H1 (cell line): ENCODE measurements around the gene INPPL1. TPM values are rescaled to one million over a fixed set of nuclear protein-coding genes. Genes with fewer than 3 reads are reported as not detected.

Source experiments
- CTCF ChIA-PET: fragments of 300-600 bp; sonication (Branson Sonifier 250); formaldehyde crosslinking; loops from one replicate; lab custom pipeline; 2021; ENCODE audit not compliant: partially characterized antibody; lab: Charles Lee
- POLR2A ChIA-PET: fragments of 300-600 bp; sonication (Branson Sonifier 250); formaldehyde crosslinking; loops from one replicate; lab custom pipeline; 2021; ENCODE audit warnings: inconsistent platforms; ENCODE audit not compliant: partially characterized antibody; lab: Charles Lee
- DNase-seq, 2 experiments: peaks; one replicate each; pipeline versions ENCODE4 v3.0.0 to v3.0.0-alpha.2; 2010 to 2022; ENCODE audit warnings: low spot score in 2 of 2, low read depth in 1 of 2, mixed read lengths in 1 of 2
- FAIRE-seq: peaks from 2 replicates; lab custom pipeline; 2011; peaks lifted over from hg19 to GRCh38; lab: Jason Lieb, UNC
- H2AFZ ChIP-seq: 2 replicates; pipeline ENCODE4 v1.8.1; 2012; ENCODE audit warnings: low read length, inconsistent platforms
- H2AK5ac ChIP-seq: 2 replicates; pipeline ENCODE4 v1.6.1; 2013; ENCODE audit warnings: low read depth, low read length
- H2BK120ac ChIP-seq: replicated peaks from 2 replicates; pipeline ENCODE3; 2013; ENCODE audit warnings: low read depth, low read length, inconsistent platforms
- H2BK12ac ChIP-seq: 2 replicates; pipeline ENCODE4 v1.6.1; 2013; ENCODE audit warnings: low read depth, low read length
- H2BK15ac ChIP-seq: 2 replicates; pipeline ENCODE4 v1.6.1; 2013; ENCODE audit warnings: low read length
- H2BK20ac ChIP-seq: 2 replicates; pipeline ENCODE4 v1.6.1; 2013; ENCODE audit warnings: low read length
- H2BK5ac ChIP-seq: 2 replicates; pipeline ENCODE4 v1.6.1; 2013; ENCODE audit warnings: low read depth, low read length
- H3K14ac ChIP-seq: 2 replicates; pipeline ENCODE4 v1.6.1; 2013; ENCODE audit warnings: inconsistent platforms; ENCODE audit not compliant: insufficient read length
- H3K18ac ChIP-seq: 2 replicates; pipeline ENCODE4 v1.6.1; 2013; ENCODE audit warnings: low read length; ENCODE audit errors: extremely low read depth
- H3K23ac ChIP-seq: 2 replicates; pipeline ENCODE4 v1.6.1; 2013; ENCODE audit warnings: inconsistent platforms; ENCODE audit not compliant: insufficient read length
- H3K23me2 ChIP-seq: 2 replicates; pipeline ENCODE4 v1.6.1; 2013; ENCODE audit warnings: low read depth, low read length
- H3K27ac ChIP-seq: 2 replicates; pipeline ENCODE4 v1.6.1; 2011; ENCODE audit warnings: low read depth, low read length, inconsistent platforms
- H3K27me3 ChIP-seq, 4 experiments: replicated peaks in 1 of 4; 1 replicate in 1 of 4; 2 replicates in 3 of 4; pipeline versions ENCODE4 v1.6.1 to v1.8.1; 2011 to 2013; ENCODE audit warnings: low read length in 3 of 4, mild to moderate bottlenecking in 3 of 4, inconsistent platforms in 2 of 4, mixed read lengths in 2 of 4, moderate library complexity in 1 of 4; ENCODE audit not compliant: control insufficient read depth in 3 of 4, insufficient read depth in 3 of 4; ENCODE audit errors: extremely low read depth in 1 of 4
- H3K36me3 ChIP-seq, 4 experiments: 2 replicates each; pipeline versions ENCODE4 v1.6.1 to v1.8.1; 2011 to 2013; ENCODE audit warnings: mild to moderate bottlenecking in 4 of 4, low read length in 3 of 4, moderate library complexity in 2 of 4, control low read depth in 1 of 4, inconsistent platforms in 1 of 4; ENCODE audit not compliant: insufficient read depth in 4 of 4, control insufficient read depth in 2 of 4
- H3K4ac ChIP-seq: replicated peaks from 2 replicates; pipeline ENCODE3; 2013; ENCODE audit warnings: low read length, low read depth, mixed read lengths, inconsistent platforms; ENCODE audit not compliant: insufficient read length
- H3K4me1 ChIP-seq, 4 experiments: replicated peaks in 1 of 4; 1 replicate in 1 of 4; 2 replicates in 3 of 4; pipeline versions ENCODE4 v1.6.1 to v1.8.1; 2011 to 2013; ENCODE audit warnings: low read length in 3 of 4, inconsistent platforms in 2 of 4, mixed read lengths in 1 of 4; ENCODE audit not compliant: insufficient read depth in 4 of 4, control insufficient read depth in 3 of 4
- H3K4me2 ChIP-seq, 2 experiments: 2 replicates each; pipeline versions ENCODE4 v1.6.1 to v1.8.1; 2011 to 2013; ENCODE audit warnings: low read depth in 2 of 2, low read length in 2 of 2, control low read depth in 1 of 2, inconsistent platforms in 1 of 2, mild to moderate bottlenecking in 1 of 2; ENCODE audit not compliant: insufficient read depth in 1 of 2
- H3K4me3 ChIP-seq, 4 experiments: fragments of 200-600, 300-600 bp in 1 of 4; sonication (generic), shearing (Covaris generic), sonication (Bioruptor Twin) in 1 of 4; 2 replicates each; pipeline versions ENCODE4 v1.5.1 to v1.8.1; 2011 to 2016; ENCODE audit warnings: low read length in 4 of 4, low read depth in 3 of 4, control low read depth in 2 of 4, inconsistent platforms in 2 of 4, mild to moderate bottlenecking in 2 of 4, mixed read lengths in 1 of 4, moderate library complexity in 1 of 4; ENCODE audit not compliant: insufficient read depth in 2 of 4; ENCODE audit errors: extremely low read depth in 1 of 4
- H3K56ac ChIP-seq: replicated peaks from 2 replicates; pipeline ENCODE3; 2013; ENCODE audit warnings: low read depth, mild to moderate bottlenecking, mixed read lengths, low read length, inconsistent platforms; ENCODE audit not compliant: insufficient read length
- H3K79me1 ChIP-seq: 2 replicates; pipeline ENCODE4 v1.6.1; 2013; ENCODE audit warnings: low read depth, low read length, control low read depth
- H3K79me2 ChIP-seq, 2 experiments: 2 replicates each; pipeline versions ENCODE4 v1.6.1 to v1.8.1; 2012 to 2013; ENCODE audit warnings: low read length in 2 of 2, mild to moderate bottlenecking in 2 of 2, inconsistent platforms in 1 of 2; ENCODE audit not compliant: insufficient read depth in 2 of 2, control insufficient read depth in 1 of 2
- H3K9ac ChIP-seq, 4 experiments: replicated peaks in 1 of 4; 1 replicate in 1 of 4; 2 replicates in 3 of 4; pipeline versions ENCODE4 v1.6.1 to v1.8.1; 2011 to 2013; ENCODE audit warnings: low read depth in 3 of 4, low read length in 3 of 4, control low read depth in 2 of 4, mild to moderate bottlenecking in 2 of 4, moderate library complexity in 2 of 4, inconsistent platforms in 1 of 4; ENCODE audit errors: extremely low read depth in 1 of 4
- H3K9me3 ChIP-seq, 2 experiments: 2 replicates each; pipeline versions ENCODE4 v1.6.1 to v1.8.1; 2012 to 2013; ENCODE audit warnings: mild to moderate bottlenecking in 2 of 2, moderate library complexity in 2 of 2, control low read depth in 1 of 2, inconsistent platforms in 1 of 2, low read depth in 1 of 2, low read length in 1 of 2, mixed read lengths in 1 of 2; ENCODE audit not compliant: insufficient read depth in 2 of 2
- H4K20me1 ChIP-seq, 2 experiments: replicated peaks in 1 of 2; 2 replicates each; pipeline versions ENCODE3 to v1.8.1; 2011 to 2013; ENCODE audit warnings: inconsistent platforms in 2 of 2, low read length in 2 of 2, mild to moderate bottlenecking in 1 of 2; ENCODE audit not compliant: insufficient read depth in 2 of 2, control insufficient read depth in 1 of 2
- H4K5ac ChIP-seq: 2 replicates; pipeline ENCODE4 v1.6.1; 2013; ENCODE audit warnings: low read length, low read depth, mixed read lengths, inconsistent platforms; ENCODE audit not compliant: insufficient read length
- H4K8ac ChIP-seq: 2 replicates; pipeline ENCODE4 v1.8.0; 2013; ENCODE audit warnings: mild to moderate bottlenecking, moderate library complexity, low read length, inconsistent platforms; ENCODE audit not compliant: insufficient read depth; ENCODE audit errors: extremely low read depth
- H4K91ac ChIP-seq: replicated peaks from 2 replicates; pipeline ENCODE3; 2013; ENCODE audit warnings: low read length, mixed read lengths, inconsistent platforms; ENCODE audit not compliant: insufficient read length
- RXRA ChIP-seq: IDR thresholded peaks from 2 replicates; pipeline ENCODE4 v1.6.1; 2011; ENCODE audit warnings: low read depth, mild to moderate bottlenecking, low read length, moderate library complexity; ENCODE audit not compliant: insufficient read depth
- SUZ12 ChIP-seq: fragments of 200-600 bp; sonication (generic); IDR thresholded peaks from 2 replicates; pipeline ENCODE4 v1.6.1; 2012; ENCODE audit warnings: mild to moderate bottlenecking, inconsistent platforms, low read length, moderate library complexity, mixed read lengths
- WGBS, 2 experiments: shearing (Covaris generic) in 1 of 2; methylation state at CpG; one replicate each; pipeline versions ENCODE4 v1.1.6 to v1.1.7; 2013 to 2015; ENCODE audit warnings: low lambda C conversion rate in 2 of 2, mixed read lengths in 2 of 2, inconsistent platforms in 1 of 2, low coverage in 1 of 2, missing lambda C conversion rate in 1 of 2; ENCODE audit not compliant: insufficient replicate concordance in 2 of 2, insufficient coverage in 1 of 2, insufficient read length in 1 of 2; ENCODE audit errors: extremely low coverage in 1 of 2, missing lambda C conversion rate in 1 of 2; 5-methylcytosine and 5-hydroxymethylcytosine counted together
- polyA plus RNA-seq, 7 experiments: library from polyadenylated mRNA; depleted of rRNA in 3 of 7; stranded (reverse) in 5 of 7; unstranded in 2 of 7; fragments of >200 nt in 5 of 7; fragments of 200-250 nt in 2 of 7; gene quantifications; 1 replicate in 5 of 7; 2 replicates in 1 of 7; 4 replicates in 1 of 7; pipeline versions ENCODE4 v1.2.1 to v1.2.3, GENCODE V29; 2011 to 2013; ENCODE audit warnings: missing spikeins in 2 of 7, mixed read lengths in 2 of 7
- total RNA-seq: library from RNA; stranded (reverse); fragmentation: NEBNext Ultra II Directional; extraction: Animal tissue kit (Norgen Biotek cat#: 25700); gene quantifications from 2 replicates; pipeline ENCODE4 v1.2.1, GENCODE V29; 2021

The INPPL1 gene
- total and polyA plus RNA-seq, 2 of the 8 experiments (the other 6 are each of a cell fraction or from before 2014, with no cell fraction given): 54.5 to 79.5 TPM

DNA sequence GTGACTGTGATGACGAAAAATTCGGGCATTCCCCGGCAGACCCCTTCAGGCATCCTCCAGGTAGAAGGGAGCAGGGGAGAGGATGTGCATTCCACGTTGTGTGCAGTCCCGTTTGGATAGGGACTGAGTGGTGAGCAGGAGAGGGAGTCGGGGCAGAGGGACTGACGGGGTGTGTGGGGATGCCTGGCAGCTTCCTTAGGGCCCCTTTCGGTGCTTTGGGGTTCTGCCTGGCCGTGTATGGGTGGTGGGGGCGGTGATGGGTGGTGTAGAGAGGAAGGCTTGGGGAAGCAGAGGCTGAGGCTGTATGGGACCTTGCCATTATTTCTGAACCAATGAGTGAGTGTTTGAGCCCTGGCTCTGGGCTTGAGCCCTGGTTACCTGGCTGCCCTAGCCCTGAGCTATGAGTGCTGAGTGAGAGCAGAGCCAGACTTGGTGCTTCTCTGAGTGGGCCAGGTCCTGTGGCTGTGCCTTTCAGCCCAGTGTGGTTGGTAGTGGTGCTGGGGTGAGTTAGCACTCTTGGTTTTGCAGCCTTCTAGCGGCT, 914 bp downstream of the INPPL1 start:
- peaks cover 10% of the 10 kb centered on the region for H3K79me1 ChIP-seq
- H4K91ac ChIP-seq: no peak overlapping the region
- no peak overlapping the region for H3K14ac ChIP-seq
- peaks cover 15% of the 10 kb centered on the region for H3K23me2 ChIP-seq
- POLR2A ChIA-PET: interaction anchor here (1.1 to 9.9 kb wide), 8 partner anchors 12 to 205 kb away, joined by 3 to 160 read pairs (median 5); partner anchors contain the start of genes ANAPC15 and PHOX2A
- H2BK20ac ChIP-seq: no peak overlapping the region
- FAIRE-seq (no peak), DNase-seq (no peak)
- H2AK5ac ChIP-seq: 0 out of 2 replicates have a peak overlapping the region, but pooled peaks have one; percentile 39
- H2BK12ac ChIP-seq: peak overlapping the region; percentile 87; the same call in 1 of the 2 replicates
- peaks cover 8 to 24% (median 20%) of the 10 kb centered on the region in 4 experiments; a peak in 7 of 8 replicates for H3K36me3 ChIP-seq
- peaks cover 10 to 11% (median 11%) of the 10 kb centered on the region in 4 experiments; a peak in 6 of 7 replicates for H3K4me1 ChIP-seq
- H3K9me3 ChIP-seq: no peaks in the 10 kb centered on the region
- 16% methylated on average over 11 of the region's 11 CpGs; no CpG with 5 or more reads in 1 of the 2 experiments for WGBS, 2 experiments
- no peak overlapping the region for H2AFZ ChIP-seq
- peak overlapping the region; percentile 60; the same call in 1 of the 2 replicates for H2BK5ac ChIP-seq
- peak overlapping the region in 3 of 4 experiments; percentile 27 to 55 (median 31); a peak in 5 of 7 replicates for H3K9ac ChIP-seq
- H2BK15ac ChIP-seq: peak overlapping the region; percentile 92
- H3K27ac ChIP-seq: no peak overlapping the region
- CTCF ChIA-PET: interaction anchor here (1.5 to 8.3 kb wide), 3 partner anchors 11 to 206 kb away, joined by 3 to 72 read pairs (median 15); no protein-coding TSS in a partner anchor
- peaks cover 0 to 11% of the 10 kb centered on the region in 2 experiments; a peak in 2 of 4 replicates for H3K79me2 ChIP-seq
- H4K20me1 ChIP-seq: peaks cover 8 to 15% of the 10 kb centered on the region in 2 experiments
- TF ChIP-seq SUZ12 (peak; percentile 22; the same call in 1 of the 2 replicates), RXRA (no peak)
- peak overlapping the region; percentile 84 to 95 for H3K4me2 ChIP-seq
- H3K4ac ChIP-seq: peak overlapping the region; percentile 57
- peak overlapping the region; percentile 69 to 89 (median 84) for H3K4me3 ChIP-seq
- H3K23ac ChIP-seq: no peak overlapping the region
- H4K8ac ChIP-seq: no peak overlapping the region; the same call in 1 of the 2 replicates
- no peak overlapping the region for H4K5ac ChIP-seq
- H2BK120ac ChIP-seq: no peak overlapping the region
- H3K56ac ChIP-seq: no peak overlapping the region
- no peaks in the 10 kb centered on the region for H3K27me3 ChIP-seq
- H3K18ac ChIP-seq: no peak overlapping the region; the same call in 1 of the 2 replicates
